ENCODE measurements around the gene SPAG16. TPM values are rescaled to one million over a fixed set of nuclear protein-coding genes. Genes with fewer than 3 reads are reported as not detected.

The SPAG16 gene
- total RNA-seq, 4 donors from 2014 or later = 1.1 to 8.8 (median 6.3) TPM

DNA sequence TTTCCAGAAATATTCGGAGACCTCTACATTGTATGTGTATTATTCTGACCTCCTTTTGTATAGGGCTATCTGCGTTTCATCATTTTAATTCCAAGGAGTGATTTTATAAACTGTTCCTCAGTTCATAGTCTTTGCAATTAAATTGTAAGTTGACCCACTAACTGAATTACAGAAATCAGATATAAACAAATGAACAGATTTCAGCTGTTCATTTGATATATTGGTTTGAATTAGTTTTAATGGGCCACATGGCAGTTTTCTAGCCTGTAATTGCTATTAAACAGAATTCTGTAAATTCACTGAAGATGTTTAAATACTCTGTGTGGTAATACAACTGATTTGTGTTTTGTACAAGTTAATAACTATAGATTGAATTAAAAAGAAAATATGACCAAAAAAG lies 780.2 kb downstream of the SPAG16 start:
- intact Hi-C loops (cut with DNase I; ENCODE audit: low total_unique reads) = no loop called here
- Histone ChIP-seq H3K36me3 (no peaks in the 10 kb centered on the region), H3K27ac (no peak overlapping the region), H3K4me3 (no peak overlapping the region), H3K27me3 (no peaks in the 10 kb centered on the region), H3K4me1 (no peaks in the 10 kb centered on the region), H3K9me3 (no peaks in the 10 kb centered on the region)
- TF ChIP-seq POLR2A (IDR thresholded peaks at IDR 0.05) = no peak
- TF ChIP-seq, protein P1, sequence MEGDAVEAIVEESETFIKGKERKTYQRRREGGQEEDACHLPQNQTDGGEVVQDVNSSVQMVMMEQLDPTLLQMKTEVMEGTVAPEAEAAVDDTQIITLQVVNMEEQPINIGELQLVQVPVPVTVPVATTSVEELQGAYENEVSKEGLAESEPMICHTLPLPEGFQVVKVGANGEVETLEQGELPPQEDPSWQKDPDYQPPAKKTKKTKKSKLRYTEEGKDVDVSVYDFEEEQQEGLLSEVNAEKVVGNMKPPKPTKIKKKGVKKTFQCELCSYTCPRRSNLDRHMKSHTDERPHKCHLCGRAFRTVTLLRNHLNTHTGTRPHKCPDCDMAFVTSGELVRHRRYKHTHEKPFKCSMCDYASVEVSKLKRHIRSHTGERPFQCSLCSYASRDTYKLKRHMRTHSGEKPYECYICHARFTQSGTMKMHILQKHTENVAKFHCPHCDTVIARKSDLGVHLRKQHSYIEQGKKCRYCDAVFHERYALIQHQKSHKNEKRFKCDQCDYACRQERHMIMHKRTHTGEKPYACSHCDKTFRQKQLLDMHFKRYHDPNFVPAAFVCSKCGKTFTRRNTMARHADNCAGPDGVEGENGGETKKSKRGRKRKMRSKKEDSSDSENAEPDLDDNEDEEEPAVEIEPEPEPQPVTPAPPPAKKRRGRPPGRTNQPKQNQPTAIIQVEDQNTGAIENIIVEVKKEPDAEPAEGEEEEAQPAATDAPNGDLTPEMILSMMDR (IDR thresholded peaks at IDR 0.05 in 4 of 5, conservative IDR thresholded peaks at IDR 0.05 in 1 of 5) = no peak
- no peak for DNase-seq
- ATAC-seq = no peak
- in situ Hi-C loops (cut with MboI; ENCODE audit: low sequenced_read_pairs in 4 of 4) = no loop called here

DNA sequence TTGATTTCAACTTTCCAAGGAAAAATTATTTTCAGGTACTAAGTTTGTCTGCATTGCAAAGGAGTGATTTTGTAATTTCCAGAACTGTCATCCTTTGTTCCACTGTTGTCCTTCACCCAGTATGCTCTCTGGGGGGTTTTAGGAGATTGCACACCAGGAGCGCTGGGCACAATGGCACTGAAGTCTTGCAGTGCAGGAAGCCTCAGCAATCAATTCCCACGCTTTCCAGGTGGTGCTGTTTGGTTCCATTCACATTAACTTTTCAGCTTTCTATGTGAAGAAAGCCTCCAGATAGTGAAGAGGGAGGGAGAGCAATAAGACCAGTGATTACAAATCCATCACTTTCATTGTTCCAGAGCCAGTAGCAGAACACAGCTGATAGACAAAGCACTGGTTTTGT lies 782.6 kb downstream of the SPAG16 start:
- no peaks in the 10 kb centered on the region for H3K4me1 ChIP-seq
- intact Hi-C loops (cut with DNase I; ENCODE audit: low total_unique reads) = no loop called here
- in situ Hi-C loops (cut with MboI; ENCODE audit: low sequenced_read_pairs in 4 of 4) = no loop called here
- H3K4me3 ChIP-seq = no peak overlapping the region
- H3K27me3 ChIP-seq = no peaks in the 10 kb centered on the region
- no peaks in the 10 kb centered on the region for H3K9me3 ChIP-seq
- ATAC-seq (no peak), DNase-seq (no peak)
- H3K36me3 ChIP-seq = no peaks in the 10 kb centered on the region
- no peak overlapping the region for H3K27ac ChIP-seq
- TF ChIP-seq POLR2A (IDR thresholded peaks at IDR 0.05) = no peak
- TF ChIP-seq, protein P1 (IDR thresholded peaks at IDR 0.05 in 4 of 5, conservative IDR thresholded peaks at IDR 0.05 in 1 of 5) = no peak

DNA sequence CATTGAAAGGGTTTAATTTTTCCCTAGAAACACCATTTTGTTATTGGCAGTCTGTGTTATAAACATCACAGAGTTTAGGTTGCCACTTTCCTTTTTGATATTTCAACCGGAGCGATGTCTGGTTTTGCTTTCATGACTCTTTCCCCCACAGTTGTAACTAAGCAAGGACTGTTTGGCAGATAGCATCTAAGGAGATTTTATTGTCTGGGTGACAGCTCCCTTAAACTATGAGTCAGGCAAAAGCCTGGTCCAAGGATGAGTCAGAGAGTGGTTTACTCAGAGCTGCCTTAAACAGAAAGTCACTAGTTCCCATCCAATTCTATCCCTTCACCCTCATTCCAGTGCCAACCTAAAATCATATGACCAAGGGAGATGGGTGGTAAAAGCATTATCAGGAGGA lies 785.0 kb downstream of the SPAG16 start:
- DNase-seq (peak in 1 of 2 donors; percentile 17), ATAC-seq (peak; percentile 90 to 94)
- no peak for TF ChIP-seq POLR2A (IDR thresholded peaks at IDR 0.05)
- TF ChIP-seq, protein P1 (IDR thresholded peaks at IDR 0.05 in 4 of 5, conservative IDR thresholded peaks at IDR 0.05 in 1 of 5) = no peak
- H3K4me1 ChIP-seq = no peaks in the 10 kb centered on the region
- no peak overlapping the region for H3K4me3 ChIP-seq
- in situ Hi-C loops (cut with MboI; ENCODE audit: low sequenced_read_pairs in 4 of 4) (no loop called here), intact Hi-C loops (cut with DNase I; ENCODE audit: low total_unique reads) (no loop called here)
- H3K9me3 ChIP-seq = no peaks in the 10 kb centered on the region
- no peaks in the 10 kb centered on the region for H3K27me3 ChIP-seq
- H3K36me3 ChIP-seq = no peaks in the 10 kb centered on the region
- H3K27ac ChIP-seq = no peak overlapping the region

DNA sequence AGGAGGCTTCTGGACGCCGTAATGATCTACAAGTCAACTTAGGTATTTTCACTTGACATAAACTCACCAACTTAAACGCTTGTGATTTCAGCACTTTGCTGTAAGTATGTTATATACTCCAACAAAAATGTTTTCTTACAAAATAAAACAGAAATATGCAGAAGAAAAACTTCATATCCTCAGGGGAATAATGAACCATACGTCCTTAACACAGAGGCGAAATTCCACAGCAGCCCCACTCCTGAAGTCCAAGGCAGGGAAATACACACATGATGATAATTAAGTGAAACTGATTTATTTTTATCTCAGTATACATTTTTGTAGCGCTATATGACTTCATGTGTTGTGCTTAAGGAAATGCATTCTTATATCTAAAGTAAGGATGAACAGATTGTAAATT lies 791.2 kb downstream of the SPAG16 start:
- DNase-seq (no peak), ATAC-seq (no peak)
- Histone ChIP-seq H3K27ac (no peak overlapping the region), H3K36me3 (no peaks in the 10 kb centered on the region), H3K9me3 (no peaks in the 10 kb centered on the region), H3K27me3 (no peaks in the 10 kb centered on the region), H3K4me1 (no peaks in the 10 kb centered on the region), H3K4me3 (no peak overlapping the region)
- in situ Hi-C loops (cut with MboI; ENCODE audit: low sequenced_read_pairs in 4 of 4) = no loop called here
- TF ChIP-seq, protein P1 (IDR thresholded peaks at IDR 0.05 in 4 of 5, conservative IDR thresholded peaks at IDR 0.05 in 1 of 5) = no peak
- no peak for TF ChIP-seq POLR2A (IDR thresholded peaks at IDR 0.05)
- intact Hi-C loops (cut with DNase I; ENCODE audit: low total_unique reads) = no loop called here

DNA sequence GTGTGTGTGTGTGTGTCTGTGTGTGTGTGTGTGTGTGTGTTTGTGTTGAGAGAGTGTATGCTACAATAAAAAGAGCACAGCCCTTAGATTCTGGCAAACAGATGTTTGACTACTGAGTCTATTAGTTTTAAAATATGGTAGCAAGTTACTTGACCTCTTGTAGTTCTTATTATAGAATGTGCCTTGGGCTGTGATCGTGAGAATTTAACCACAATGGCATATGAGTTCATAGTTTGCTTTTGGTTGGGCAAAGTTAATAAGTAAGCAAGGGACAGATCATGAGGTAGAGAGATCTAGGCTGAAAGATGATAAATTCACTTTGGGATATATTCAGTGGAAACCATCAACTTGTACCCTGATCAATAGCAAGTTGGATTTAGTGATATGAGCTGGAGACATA lies 792.3 kb downstream of the SPAG16 start:
- Histone ChIP-seq H3K4me3 (no peak overlapping the region), H3K9me3 (no peaks in the 10 kb centered on the region), H3K27me3 (no peaks in the 10 kb centered on the region), H3K4me1 (no peaks in the 10 kb centered on the region), H3K27ac (no peak overlapping the region), H3K36me3 (no peaks in the 10 kb centered on the region)
- intact Hi-C loops (cut with DNase I; ENCODE audit: low total_unique reads) (no loop called here), in situ Hi-C loops (cut with MboI; ENCODE audit: low sequenced_read_pairs in 4 of 4) (no loop called here)
- TF ChIP-seq, protein P1 (IDR thresholded peaks at IDR 0.05 in 4 of 5, conservative IDR thresholded peaks at IDR 0.05 in 1 of 5) = no peak
- TF ChIP-seq POLR2A (IDR thresholded peaks at IDR 0.05) = no peak
- DNase-seq (no peak), ATAC-seq (no peak)
